ENCODE results near the gene ZC3H7A. TPM values are rescaled to one million over a fixed set of nuclear protein-coding genes. Genes with fewer than 3 reads are reported as not detected.

ZC3H7A gene
- 84.0 and 95.3 TPM in 2 replicates for total RNA-seq

GRCh38 chr16:11797166-11797956, at the start of gene ZC3H7A:
ZC3H7A (minus strand) TSS chr16:11797258; CDS start chr16:11782354, 14,904 bp downstream.

DNA sequence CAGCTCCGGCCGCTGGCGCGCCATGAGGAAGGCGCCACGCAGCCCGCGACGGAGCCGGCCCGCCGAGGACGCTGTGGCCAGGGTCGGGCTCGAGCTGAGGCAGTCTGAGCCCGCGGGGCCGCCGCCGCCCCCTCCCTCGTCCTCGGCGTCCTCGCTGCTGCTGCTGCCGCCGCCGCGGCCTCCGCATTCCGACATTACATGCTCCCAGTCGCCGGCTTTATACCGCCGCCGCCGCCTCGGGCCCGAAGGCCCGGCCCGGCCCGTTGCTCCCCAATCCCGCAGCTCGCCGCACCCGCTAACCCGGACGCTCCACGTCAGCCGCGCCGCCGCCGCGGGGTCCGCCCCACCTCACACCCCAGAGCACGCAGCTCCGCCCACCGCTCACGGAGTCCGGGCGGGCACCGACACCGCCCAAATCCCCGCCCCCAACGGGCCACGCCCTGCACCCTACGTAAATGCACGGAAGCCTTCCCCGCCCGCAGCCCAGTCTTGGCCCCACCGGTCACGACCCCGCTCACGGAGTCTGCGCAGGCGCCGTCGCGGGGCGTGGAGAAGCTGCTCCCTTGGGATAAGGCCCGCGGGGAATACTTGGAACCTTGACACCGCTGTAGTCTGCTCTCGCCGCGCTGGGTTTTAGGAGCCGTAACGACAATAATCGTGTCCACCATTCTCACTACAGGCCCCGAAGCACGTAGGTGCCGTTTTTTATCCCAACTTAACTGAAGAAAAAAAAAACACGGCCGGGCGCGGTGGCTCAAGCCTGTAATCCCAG, 54.3 kb downstream of the ZC3H7A start, which contains the start of gene TXNDC11:
Gene TXNDC11, minus strand, starts transcription at position 322 of the 772 bp plus-strand sequence. Its CDS starts 127 bp downstream, at position 195.

Small RNA genes within 50 kb of the gene (small RNA-seq; reads per million reads assigned to genes)
- gene RF00017 = not detected

Other genes with a start within 250 kb of the ZC3H7A start
- gene LITAF, start 210.3 kb downstream of the ZC3H7A start, total RNA-seq = 5.5 and 9.8 TPM in 2 replicates
- gene SNN, start 128.8 kb downstream of the ZC3H7A start, total RNA-seq = 17.1 and 17.7 TPM in 2 replicates
- 37.5 and 39.8 TPM in 2 replicates for gene TXNDC11, start 54.4 kb downstream of the ZC3H7A start, total RNA-seq
- 218 and 233 TPM in 2 replicates for gene RSL1D1, start 54.3 kb upstream of the ZC3H7A start, total RNA-seq
- gene GSPT1, start 118.7 kb upstream of the ZC3H7A start, total RNA-seq = 215 and 218 TPM in 2 replicates
- 5.7 and 6.9 TPM in 2 replicates for gene NPIPB2, start 144.8 kb upstream of the ZC3H7A start, total RNA-seq
- not detected in 2 replicates for gene TNFRSF17, start 168.0 kb upstream of the ZC3H7A start, total RNA-seq
- 12.1 and 12.6 TPM in 2 replicates for gene SNX29, start 179.5 kb upstream of the ZC3H7A start, total RNA-seq

All from thoracic aorta endothelial cell (primary cell).